Ishikawa (cell line): Measurements from ENCODE around the gene RNFT2.

Experiments
- CEBPB ChIP-seq: IDR thresholded peaks from 2 replicates; pipeline ENCODE4 v1.6.1; 2012
- EP300 ChIP-seq: IDR thresholded peaks from 2 replicates; pipeline ENCODE4 v1.6.1; 2012; ENCODE audit warnings: borderline replicate concordance
- TEAD4 ChIP-seq: IDR thresholded peaks from 2 replicates; pipeline ENCODE4 v1.6.1; 2012
- YY1 ChIP-seq: IDR thresholded peaks from 2 replicates; pipeline ENCODE4 v1.6.1; 2012; ENCODE audit warnings: low read depth
- TF ChIP-seq, protein P1 (sequence below): IDR thresholded peaks from 2 replicates; pipeline ENCODE4 v1.6.1; 2012
- TF ChIP-seq, protein P2 (sequence below): IDR thresholded peaks from 2 replicates; pipeline ENCODE4 v1.6.1; 2012
- TF ChIP-seq, protein P3 (sequence below): IDR thresholded peaks from 2 replicates; pipeline ENCODE4 v1.6.1; 2012; ENCODE audit warnings: low read depth, mild to moderate bottlenecking

DNA sequence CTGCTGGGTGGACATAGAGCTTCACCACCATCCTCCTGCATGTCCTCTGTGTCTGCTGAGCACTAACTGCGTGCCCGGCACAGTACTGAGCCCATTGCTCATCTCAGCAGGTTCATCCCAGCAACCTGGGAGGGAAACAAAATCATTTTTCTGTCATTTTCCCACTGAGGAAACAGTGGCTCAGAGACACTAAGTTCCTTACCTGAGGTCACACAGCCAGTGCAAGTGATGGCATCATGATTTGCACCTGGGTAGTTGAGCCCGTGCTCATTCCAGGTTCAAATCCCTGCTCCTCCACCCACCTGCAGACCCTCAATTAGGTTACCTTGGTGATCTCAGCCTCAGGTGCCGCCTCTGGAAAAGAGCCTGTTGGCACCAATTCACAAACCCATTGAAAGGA is 23.4 kb downstream of the RNFT2 start:
- TF ChIP-seq CEBPB: no peak
- TF ChIP-seq YY1: no peak
- no peak for TF ChIP-seq TEAD4
- TF ChIP-seq, protein P1, sequence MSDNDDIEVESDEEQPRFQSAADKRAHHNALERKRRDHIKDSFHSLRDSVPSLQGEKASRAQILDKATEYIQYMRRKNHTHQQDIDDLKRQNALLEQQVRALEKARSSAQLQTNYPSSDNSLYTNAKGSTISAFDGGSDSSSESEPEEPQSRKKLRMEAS: no peak
- TF ChIP-seq, protein P2, sequence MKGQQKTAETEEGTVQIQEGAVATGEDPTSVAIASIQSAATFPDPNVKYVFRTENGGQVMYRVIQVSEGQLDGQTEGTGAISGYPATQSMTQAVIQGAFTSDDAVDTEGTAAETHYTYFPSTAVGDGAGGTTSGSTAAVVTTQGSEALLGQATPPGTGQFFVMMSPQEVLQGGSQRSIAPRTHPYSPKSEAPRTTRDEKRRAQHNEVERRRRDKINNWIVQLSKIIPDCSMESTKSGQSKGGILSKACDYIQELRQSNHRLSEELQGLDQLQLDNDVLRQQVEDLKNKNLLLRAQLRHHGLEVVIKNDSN: no peak
- TF ChIP-seq, protein P3, sequence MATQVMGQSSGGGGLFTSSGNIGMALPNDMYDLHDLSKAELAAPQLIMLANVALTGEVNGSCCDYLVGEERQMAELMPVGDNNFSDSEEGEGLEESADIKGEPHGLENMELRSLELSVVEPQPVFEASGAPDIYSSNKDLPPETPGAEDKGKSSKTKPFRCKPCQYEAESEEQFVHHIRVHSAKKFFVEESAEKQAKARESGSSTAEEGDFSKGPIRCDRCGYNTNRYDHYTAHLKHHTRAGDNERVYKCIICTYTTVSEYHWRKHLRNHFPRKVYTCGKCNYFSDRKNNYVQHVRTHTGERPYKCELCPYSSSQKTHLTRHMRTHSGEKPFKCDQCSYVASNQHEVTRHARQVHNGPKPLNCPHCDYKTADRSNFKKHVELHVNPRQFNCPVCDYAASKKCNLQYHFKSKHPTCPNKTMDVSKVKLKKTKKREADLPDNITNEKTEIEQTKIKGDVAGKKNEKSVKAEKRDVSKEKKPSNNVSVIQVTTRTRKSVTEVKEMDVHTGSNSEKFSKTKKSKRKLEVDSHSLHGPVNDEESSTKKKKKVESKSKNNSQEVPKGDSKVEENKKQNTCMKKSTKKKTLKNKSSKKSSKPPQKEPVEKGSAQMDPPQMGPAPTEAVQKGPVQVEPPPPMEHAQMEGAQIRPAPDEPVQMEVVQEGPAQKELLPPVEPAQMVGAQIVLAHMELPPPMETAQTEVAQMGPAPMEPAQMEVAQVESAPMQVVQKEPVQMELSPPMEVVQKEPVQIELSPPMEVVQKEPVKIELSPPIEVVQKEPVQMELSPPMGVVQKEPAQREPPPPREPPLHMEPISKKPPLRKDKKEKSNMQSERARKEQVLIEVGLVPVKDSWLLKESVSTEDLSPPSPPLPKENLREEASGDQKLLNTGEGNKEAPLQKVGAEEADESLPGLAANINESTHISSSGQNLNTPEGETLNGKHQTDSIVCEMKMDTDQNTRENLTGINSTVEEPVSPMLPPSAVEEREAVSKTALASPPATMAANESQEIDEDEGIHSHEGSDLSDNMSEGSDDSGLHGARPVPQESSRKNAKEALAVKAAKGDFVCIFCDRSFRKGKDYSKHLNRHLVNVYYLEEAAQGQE: no peak
- no peak for TF ChIP-seq EP300
